K562 (cell line): ENCODE data around the gene ECE2. TPM values are rescaled to one million over a fixed set of nuclear protein-coding genes. Genes with fewer than 3 reads are reported as not detected.

Experiments used
- BACH1 ChIP-seq: fragments of 200-800 bp; sonication (Bioruptor generic); IDR thresholded peaks from 2 replicates; pipeline ENCODE4 v1.6.1; 2016; ENCODE audit warnings: missing genetic modification characterization, missing compliant biosample characterization
- CTBP1 ChIP-seq: fragments of 450-650 bp; IDR thresholded peaks from 2 replicates; pipeline ENCODE4 v1.6.1; 2016; ENCODE audit warnings: borderline replicate concordance
- DACH1 ChIP-seq: fragments of 450-650 bp; IDR thresholded peaks from 2 replicates; pipeline ENCODE4 v1.6.1; 2018; ENCODE audit not compliant: partially characterized antibody
- ETV1 ChIP-seq: fragments of 450-650 bp; conservative IDR thresholded peaks from 2 replicates; pipeline ENCODE4 v1.6.1; 2016; ENCODE audit warnings: missing genetic modification characterization, control low read depth, low read depth, missing compliant biosample characterization
- GTF3C2 ChIP-seq: IDR thresholded peaks from 3 replicates; pipeline ENCODE4 v1.6.1; 2011; ENCODE audit warnings: borderline replicate concordance, mild to moderate bottlenecking, moderate library complexity; ENCODE audit not compliant: insufficient read length; ENCODE audit errors: extremely low read depth
- HOXB6 ChIP-seq: fragments of 250-450 bp; sonication (Bioruptor Pico); IDR thresholded peaks from 2 replicates; pipeline ENCODE4 v1.5.1; 2022; ENCODE audit warnings: mild to moderate bottlenecking, borderline replicate concordance
- PHF21A ChIP-seq: fragments of 450-650 bp; IDR thresholded peaks from 2 replicates; pipeline ENCODE4 v1.6.1; 2017; ENCODE audit warnings: low read depth, borderline replicate concordance
- POLR2H ChIP-seq: IDR thresholded peaks from 2 replicates; pipeline ENCODE4 v1.6.1; 2016; ENCODE audit warnings: missing genetic modification characterization, low read depth, mild to moderate bottlenecking, control low read depth, missing compliant biosample characterization, moderate library complexity
- RBM22 ChIP-seq: fragments of 200-400 bp; formaldehyde crosslinking; IDR thresholded peaks from 2 replicates; pipeline ENCODE4 v1.6.1; 2018; ENCODE audit warnings: low read length, low read depth; ENCODE audit not compliant: poor library complexity, severe bottlenecking
- TFE3 ChIP-seq: fragments of 450-650 bp; formaldehyde crosslinking; IDR thresholded peaks from 2 replicates; pipeline ENCODE4 v1.4.0; 2020; ENCODE audit warnings: mild to moderate bottlenecking, mixed read lengths
- TRIM24 ChIP-seq, 2 experiments: fragments of 450-650 bp; IDR thresholded peaks; 2 replicates each; pipeline ENCODE4 v1.6.1; 2016
- ZNF311 ChIP-seq: fragments of 250-450 bp; sonication (Bioruptor Pico); IDR thresholded peaks from 2 replicates; pipeline ENCODE4 v1.4.0; 2020; ENCODE audit warnings: mild to moderate bottlenecking, moderate library complexity
- ZNF655 ChIP-seq: fragments of 250-450 bp; sonication (Bioruptor Pico); IDR thresholded peaks from 2 replicates; pipeline ENCODE4 v1.5.0; 2021
- ZNF75A ChIP-seq: fragments of 450-650 bp; formaldehyde crosslinking; IDR thresholded peaks from 2 replicates; pipeline ENCODE4 v1.4.0; 2020; ENCODE audit warnings: mild to moderate bottlenecking
- polyA plus RNA-seq, 8 experiments: library from polyadenylated mRNA; depleted of rRNA in 4 of 8; stranded (reverse) in 5 of 8; unstranded in 3 of 8; fragments of >200 nt; fragmentation: Nextera tagmentation in 2 of 8; fragmentation: Illumina TruSeq in 1 of 8; extraction: Ambion mirVana in 2 of 8; extraction: Trizol in 1 of 8; gene quantifications; 2 replicates each; pipeline versions ENCODE4 v1.2.1 to v1.2.3, GENCODE V29; 2011 to 2014; ENCODE audit warnings: inconsistent platforms in 1 of 8, missing spikeins in 1 of 8
- total RNA-seq, 7 experiments: library from RNA; depleted of rRNA in 6 of 7; stranded (reverse); fragments of >200 nt in 6 of 7; fragmentation: Illumina TruSeq in 2 of 7; extraction: Trizol in 2 of 7; gene quantifications; 2 replicates each; pipeline versions ENCODE4 v1.2.1 to v1.2.3, GENCODE V29; 2011 to 2021; ENCODE audit warnings: low replicate concordance in 1 of 7
- TF ChIP-seq, protein P1 (sequence below): fragments of 200-800 bp; sonication (Bioruptor generic); IDR thresholded peaks from 2 replicates; pipeline ENCODE4 v1.6.1; 2017; ENCODE audit warnings: missing genetic modification characterization, missing compliant biosample characterization
- TF ChIP-seq, protein P2 (sequence below): sonication (generic); formaldehyde crosslinking; IDR thresholded peaks from 2 replicates; pipeline ENCODE4 v1.8.0; 2023; ENCODE audit warnings: mild to moderate bottlenecking, missing genetic modification reagents

Gene ECE2
- total and polyA plus RNA-seq, 9 of the 15 experiments (the other 6 are each of a cell fraction or from before 2014, with no cell fraction given) = not detected

DNA sequence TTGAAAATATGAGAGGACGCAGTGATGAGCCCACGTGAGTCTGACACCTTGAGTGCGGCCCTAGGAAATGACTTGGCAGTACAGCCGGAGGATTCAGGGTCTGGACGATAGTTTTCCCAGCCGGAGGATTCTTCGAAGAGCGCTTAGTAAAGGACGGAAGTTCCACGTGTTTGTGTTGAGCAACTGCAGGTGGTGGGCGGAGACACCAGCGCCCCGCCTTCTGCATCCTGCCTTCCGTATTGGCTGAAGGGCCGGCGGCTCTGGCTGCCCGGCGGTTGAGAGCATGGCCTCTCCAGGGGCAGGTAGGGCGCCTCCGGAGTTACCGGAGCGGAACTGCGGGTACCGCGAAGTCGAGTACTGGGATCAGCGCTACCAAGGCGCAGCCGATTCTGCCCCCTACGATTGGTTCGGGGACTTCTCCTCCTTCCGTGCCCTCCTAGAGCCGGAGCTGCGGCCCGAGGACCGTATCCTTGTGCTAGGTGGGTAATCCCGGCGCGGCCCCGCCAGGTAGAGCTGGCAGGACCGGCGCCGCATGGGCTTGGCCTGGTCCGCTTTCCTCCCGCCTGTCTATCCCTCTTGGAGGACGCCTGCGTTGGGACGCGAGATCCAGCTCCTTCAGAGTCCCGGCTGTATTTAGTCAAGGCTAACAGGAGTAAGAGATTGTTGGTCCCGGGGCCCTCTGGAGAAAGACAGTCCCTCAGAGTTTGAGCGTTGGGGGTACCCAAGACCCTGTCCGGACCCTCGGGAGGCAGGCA lies 26.2 kb upstream of the ECE2 start, which contains the start of gene EEF1AKMT4 (continued):
- TF ChIP-seq ETV1 (tag) (peak; percentile 59), POLR2H (tag) (no peak), RBM22 (no peak), HOXB6 (no peak), CTBP1 (peak; percentile 76; the same call in 1 of the 2 replicates), TFE3 (CRISPR knock-in tag) (no peak), BACH1 (tag) (no peak), GTF3C2 (no peak), ZNF655 (CRISPR knock-in tag) (no peak), ZNF75A (CRISPR knock-in tag) (no peak), DACH1 (peak; percentile 50), ZNF311 (CRISPR knock-in tag) (no peak), PHF21A (no peak), TRIM24 (IDR thresholded peaks at IDR 0.05) (peak in 1 of 2 experiments; percentile 22; a peak in 1 of 4 replicates)
- TF ChIP-seq, protein P1, sequence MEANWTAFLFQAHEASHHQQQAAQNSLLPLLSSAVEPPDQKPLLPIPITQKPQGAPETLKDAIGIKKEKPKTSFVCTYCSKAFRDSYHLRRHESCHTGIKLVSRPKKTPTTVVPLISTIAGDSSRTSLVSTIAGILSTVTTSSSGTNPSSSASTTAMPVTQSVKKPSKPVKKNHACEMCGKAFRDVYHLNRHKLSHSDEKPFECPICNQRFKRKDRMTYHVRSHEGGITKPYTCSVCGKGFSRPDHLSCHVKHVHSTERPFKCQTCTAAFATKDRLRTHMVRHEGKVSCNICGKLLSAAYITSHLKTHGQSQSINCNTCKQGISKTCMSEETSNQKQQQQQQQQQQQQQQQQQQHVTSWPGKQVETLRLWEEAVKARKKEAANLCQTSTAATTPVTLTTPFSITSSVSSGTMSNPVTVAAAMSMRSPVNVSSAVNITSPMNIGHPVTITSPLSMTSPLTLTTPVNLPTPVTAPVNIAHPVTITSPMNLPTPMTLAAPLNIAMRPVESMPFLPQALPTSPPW = no peak; the same call in 1 of the 2 replicates
- TF ChIP-seq, protein P2, sequence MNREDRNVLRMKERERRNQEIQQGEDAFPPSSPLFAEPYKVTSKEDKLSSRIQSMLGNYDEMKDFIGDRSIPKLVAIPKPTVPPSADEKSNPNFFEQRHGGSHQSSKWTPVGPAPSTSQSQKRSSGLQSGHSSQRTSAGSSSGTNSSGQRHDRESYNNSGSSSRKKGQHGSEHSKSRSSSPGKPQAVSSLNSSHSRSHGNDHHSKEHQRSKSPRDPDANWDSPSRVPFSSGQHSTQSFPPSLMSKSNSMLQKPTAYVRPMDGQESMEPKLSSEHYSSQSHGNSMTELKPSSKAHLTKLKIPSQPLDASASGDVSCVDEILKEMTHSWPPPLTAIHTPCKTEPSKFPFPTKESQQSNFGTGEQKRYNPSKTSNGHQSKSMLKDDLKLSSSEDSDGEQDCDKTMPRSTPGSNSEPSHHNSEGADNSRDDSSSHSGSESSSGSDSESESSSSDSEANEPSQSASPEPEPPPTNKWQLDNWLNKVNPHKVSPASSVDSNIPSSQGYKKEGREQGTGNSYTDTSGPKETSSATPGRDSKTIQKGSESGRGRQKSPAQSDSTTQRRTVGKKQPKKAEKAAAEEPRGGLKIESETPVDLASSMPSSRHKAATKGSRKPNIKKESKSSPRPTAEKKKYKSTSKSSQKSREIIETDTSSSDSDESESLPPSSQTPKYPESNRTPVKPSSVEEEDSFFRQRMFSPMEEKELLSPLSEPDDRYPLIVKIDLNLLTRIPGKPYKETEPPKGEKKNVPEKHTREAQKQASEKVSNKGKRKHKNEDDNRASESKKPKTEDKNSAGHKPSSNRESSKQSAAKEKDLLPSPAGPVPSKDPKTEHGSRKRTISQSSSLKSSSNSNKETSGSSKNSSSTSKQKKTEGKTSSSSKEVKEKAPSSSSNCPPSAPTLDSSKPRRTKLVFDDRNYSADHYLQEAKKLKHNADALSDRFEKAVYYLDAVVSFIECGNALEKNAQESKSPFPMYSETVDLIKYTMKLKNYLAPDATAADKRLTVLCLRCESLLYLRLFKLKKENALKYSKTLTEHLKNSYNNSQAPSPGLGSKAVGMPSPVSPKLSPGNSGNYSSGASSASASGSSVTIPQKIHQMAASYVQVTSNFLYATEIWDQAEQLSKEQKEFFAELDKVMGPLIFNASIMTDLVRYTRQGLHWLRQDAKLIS (CRISPR knock-in tag) = no peak
